ENCODE data around the gene SYNC. TPM values are rescaled to one million over a fixed set of nuclear protein-coding genes. Genes with fewer than 3 reads are reported as not detected.

Gene SYNC
- total RNA-seq, 1 experiment from 2014 or later: 6.6 TPM

DNA sequence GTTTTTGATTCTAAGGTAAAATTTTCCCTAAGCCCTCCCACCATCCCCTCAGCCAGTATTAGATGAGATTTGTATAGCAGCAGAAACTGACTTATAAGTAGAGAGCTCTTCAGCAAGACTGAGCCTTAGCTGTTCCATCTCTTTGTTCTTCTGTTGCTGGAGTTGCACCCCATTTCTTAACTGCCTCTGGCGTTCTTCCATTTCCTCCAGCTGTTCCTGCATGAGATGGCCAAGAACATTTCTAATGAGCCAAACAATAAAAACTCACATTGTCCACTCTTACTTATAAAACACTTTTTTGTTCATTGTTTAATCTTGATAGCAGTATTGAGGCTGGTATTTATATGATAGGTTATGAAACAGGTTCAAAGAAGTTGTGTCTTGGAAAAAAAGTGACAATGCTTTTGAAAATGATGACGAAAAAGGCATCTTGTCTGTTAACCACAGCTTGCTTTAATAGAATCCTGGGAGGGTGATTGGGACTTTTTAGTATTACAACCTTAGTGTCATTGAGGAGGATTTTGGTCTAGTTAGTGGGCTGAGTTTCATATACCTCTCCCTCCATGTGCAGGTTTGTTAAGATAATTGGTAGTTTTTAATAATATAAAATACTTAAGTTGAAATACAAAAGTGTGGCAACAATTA lies 18.3 kb downstream of the SYNC start:
- no TSS peak for BruUV-seq (replicated peaks)
- Histone ChIP-seq H3K27me3 (ENCODE audit: low read length) (no peaks in the 10 kb centered on the region), H4K20me1 (ENCODE audit: low read length) (no peaks in the 10 kb centered on the region), H3K79me2 (ENCODE audit: low read length) (no peaks in the 10 kb centered on the region), H3K36me3 (ENCODE audit: low read depth, low read length) (peaks cover 52% of the 10 kb centered on the region), H2AFZ (ENCODE audit: low read length) (no peak overlapping the region), H3K27ac (ENCODE audit: low read length) (no peak overlapping the region), H3K4me1 (ENCODE audit: insufficient read depth, low read length) (no peaks in the 10 kb centered on the region), H3K4me2 (ENCODE audit: low read length) (no peak overlapping the region), H3K9ac (ENCODE audit: low read length) (no peak overlapping the region), H3K9me2 (replicated peaks; ENCODE audit: low read length) (no peaks in the 10 kb centered on the region), H3K9me3 (ENCODE audit: low read length) (no peaks in the 10 kb centered on the region), H3K4me3 (ENCODE audit: low read length) (no peak overlapping the region), H3F3A (ENCODE audit: low read length, unreplicated experiment) (peaks cover 6% of the 10 kb centered on the region)
- TF ChIP-seq CTCF (conservative IDR thresholded peaks at IDR 0.05; ENCODE audit: low read depth, low read length) (no peak), EZH2phosphoT487 (IDR thresholded peaks at IDR 0.05; ENCODE audit: borderline replicate concordance, low read length) (no peak), EZH2 (IDR thresholded peaks at IDR 0.05; ENCODE audit: low read length, unreplicated experiment) (no peak)
- ChIA-PET CTCF (no interaction called here), POLR2A (ENCODE audit: unreplicated experiment) (no interaction called here)
- intact Hi-C loops (cut with micrococcal nuclease): no loop called here
- ATAC-seq (no peak), DNase-seq (no peak)

- Histone ChIP-seq H3K27ac (ENCODE audit: low read length) (no peak overlapping the region), H4K20me1 (ENCODE audit: low read length) (no peaks in the 10 kb centered on the region), H3K9me2 (replicated peaks; ENCODE audit: low read length) (no peaks in the 10 kb centered on the region), H3K27me3 (ENCODE audit: low read length) (no peaks in the 10 kb centered on the region), H3K4me2 (ENCODE audit: low read length) (no peak overlapping the region), H3K9ac (ENCODE audit: low read length) (no peak overlapping the region), H3K4me1 (ENCODE audit: insufficient read depth, low read length) (no peaks in the 10 kb centered on the region), H3K9me3 (ENCODE audit: low read length) (no peaks in the 10 kb centered on the region), H3F3A (ENCODE audit: low read length, unreplicated experiment) (peaks cover 6% of the 10 kb centered on the region), H2AFZ (ENCODE audit: low read length) (no peak overlapping the region), H3K4me3 (ENCODE audit: low read length) (no peak overlapping the region), H3K79me2 (ENCODE audit: low read length) (no peaks in the 10 kb centered on the region), H3K36me3 (ENCODE audit: low read depth, low read length) (peaks cover 56% of the 10 kb centered on the region)
- DNase-seq (no peak), ATAC-seq (no peak)
- no TSS peak for BruUV-seq (replicated peaks)
- no peak for TF ChIP-seq CTCF (conservative IDR thresholded peaks at IDR 0.05; ENCODE audit: low read depth, low read length)
- TF ChIP-seq EZH2phosphoT487 (IDR thresholded peaks at IDR 0.05; ENCODE audit: borderline replicate concordance, low read length): no peak
- no peak for TF ChIP-seq EZH2 (IDR thresholded peaks at IDR 0.05; ENCODE audit: low read length, unreplicated experiment)
- ChIA-PET CTCF (no interaction called here), POLR2A (ENCODE audit: unreplicated experiment) (no interaction called here)
- intact Hi-C loops (cut with micrococcal nuclease): no loop called here
Observed at GRCh38 chr1:32683397-32683796, 19.2 kb downstream of the SYNC start.

DNA sequence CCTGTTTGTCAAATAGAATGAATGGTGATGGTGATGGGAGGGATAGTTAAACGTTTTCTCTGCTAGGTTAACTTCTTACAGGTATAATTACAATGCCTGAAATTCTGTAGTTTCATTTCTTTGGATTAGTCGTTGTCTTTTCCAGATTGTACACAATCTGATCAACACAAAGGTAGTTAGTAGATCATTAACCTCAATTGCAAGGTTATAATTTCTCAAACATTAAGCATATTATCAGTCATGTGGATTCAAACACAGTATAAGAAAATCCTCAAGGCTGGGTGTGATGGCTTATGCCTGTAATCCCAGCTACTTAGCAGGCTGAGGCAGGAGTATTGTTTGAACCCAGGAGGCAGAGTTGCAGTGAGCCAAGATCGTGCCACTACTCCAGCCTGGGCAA lies 20.6 kb downstream of the SYNC start:
- H4K20me1 ChIP-seq (ENCODE audit: low read length): no peaks in the 10 kb centered on the region
- H3K27me3 ChIP-seq (ENCODE audit: low read length): no peaks in the 10 kb centered on the region
- no peaks in the 10 kb centered on the region for H3K9me2 ChIP-seq (replicated peaks; ENCODE audit: low read length)
- peaks cover 67% of the 10 kb centered on the region for H3K36me3 ChIP-seq (ENCODE audit: low read depth, low read length)
- no peak overlapping the region for H3K4me3 ChIP-seq (ENCODE audit: low read length)
- H3K27ac ChIP-seq (ENCODE audit: low read length): no peak overlapping the region
- H3K79me2 ChIP-seq (ENCODE audit: low read length): no peaks in the 10 kb centered on the region
- DNase-seq: no peak
- POLR2A ChIA-PET (ENCODE audit: unreplicated experiment): no interaction called here
- H3K9ac ChIP-seq (ENCODE audit: low read length): no peak overlapping the region
- BruUV-seq (replicated peaks): no TSS peak
- no peak for TF ChIP-seq EZH2phosphoT487 (IDR thresholded peaks at IDR 0.05; ENCODE audit: borderline replicate concordance, low read length)
- no peak for TF ChIP-seq EZH2 (IDR thresholded peaks at IDR 0.05; ENCODE audit: low read length, unreplicated experiment)
- TF ChIP-seq CTCF (conservative IDR thresholded peaks at IDR 0.05; ENCODE audit: low read depth, low read length): no peak
- H3F3A ChIP-seq (ENCODE audit: low read length, unreplicated experiment): peaks cover 8% of the 10 kb centered on the region
- no peak overlapping the region for H3K4me2 ChIP-seq (ENCODE audit: low read length)
- no peak for ATAC-seq
- no peak overlapping the region for H2AFZ ChIP-seq (ENCODE audit: low read length)
- intact Hi-C loops (cut with micrococcal nuclease): no loop called here
- H3K9me3 ChIP-seq (ENCODE audit: low read length): no peaks in the 10 kb centered on the region
- CTCF ChIA-PET: no interaction called here
- H3K4me1 ChIP-seq (ENCODE audit: insufficient read depth, low read length): no peaks in the 10 kb centered on the region

Data from PC-3 (cell line).